HCT116 (cell line): ENCODE data around the gene EEF1AKMT4. TPM values are rescaled to one million over a fixed set of nuclear protein-coding genes. Genes with fewer than 3 reads are reported as not detected.
A peak's percentile ranks its signal among the peaks of the same experiment; 100 is the strongest.

Source experiments
- ATAC-seq: fragments of 200-7000 bp; cut with Tn5 transposase; 2 replicates; pipeline ENCODE4 v1.9.1; 2020; ENCODE audit warnings: mild to moderate bottlenecking, moderate library complexity
- BruUV-seq: library from RNA; stranded (reverse); fragments of 400-500 nt; replicated peaks from 2 replicates; lab custom pipeline; 2021; lab: Mats Ljungman, UMichigan
- CTCF ChIA-PET: fragments of 300-600 bp; sonication (Branson Sonifier 250); formaldehyde crosslinking; loops from one replicate; lab custom pipeline; 2021; ENCODE audit warnings: antibody characterized with exemption; lab: Charles Lee
- POLR2A ChIA-PET: fragments of 300-600, 350-600 bp; sonication (Branson Sonifier 250); formaldehyde crosslinking; loops from one replicate; lab custom pipeline; 2021; ENCODE audit warnings: antibody characterized with exemption; lab: Charles Lee
- RAD21 ChIA-PET, 2 experiments: fragments of 300-600 bp; sonication (Branson Sonifier 250); formaldehyde crosslinking; loops; one replicate each; lab custom pipeline; 2023; ENCODE audit warnings: low total read pairs in 2 of 2; ENCODE audit not compliant: uncharacterized antibody in 2 of 2, unreplicated experiment in 2 of 2, low non-redundant PET in 1 of 2; lab: Charles Lee
- DNase-seq: peaks from one replicate; pipeline ENCODE4 v3.0.0-alpha.2; 2010; ENCODE audit warnings: low read depth, low spot score
- H2AFZ ChIP-seq: fragments of 200-600 bp; shearing (Covaris generic), sonication (generic); 2 replicates; pipeline ENCODE4 v1.6.1; 2017; ENCODE audit warnings: low read depth, mixed run types, mixed read lengths, antibody characterized with exemption, low read length; ENCODE audit not compliant: poor library complexity, severe bottlenecking
- H3K27ac ChIP-seq: 2 replicates; pipeline ENCODE4 v1.5.1; 2012; ENCODE audit warnings: low read depth, low read length
- H3K27me3 ChIP-seq: fragments of 200-600 bp; sonication (generic); 2 replicates; pipeline ENCODE4 v1.6.1; 2016; ENCODE audit warnings: mixed run types, low read length, mixed read lengths; ENCODE audit not compliant: insufficient read depth
- H3K36me3 ChIP-seq, 2 experiments: fragments of 200-500 bp in 1 of 2; fragments of 200-600 bp in 1 of 2; sonication (Bioruptor generic) in 1 of 2; sonication (generic) in 1 of 2; 2 replicates each; pipeline versions ENCODE4 v1.5.1 to v1.6.1; 2014 to 2016; ENCODE audit warnings: low read length in 2 of 2, inconsistent platforms in 1 of 2, mixed read lengths in 1 of 2, mixed run types in 1 of 2; ENCODE audit not compliant: insufficient read depth in 2 of 2, control insufficient read depth in 1 of 2
- H3K4me1 ChIP-seq, 2 experiments: fragments of 200-600 bp in 1 of 2; sonication (generic) in 1 of 2; 2 replicates each; pipeline versions ENCODE4 v1.5.1 to v1.6.1; 2012 to 2017; ENCODE audit warnings: low read length in 2 of 2, inconsistent platforms in 1 of 2, mild to moderate bottlenecking in 1 of 2, mixed read lengths in 1 of 2, mixed run types in 1 of 2, moderate library complexity in 1 of 2; ENCODE audit not compliant: insufficient read depth in 2 of 2, control insufficient read depth in 1 of 2
- H3K4me2 ChIP-seq: fragments of 200-600 bp; sonication (generic); 2 replicates; pipeline ENCODE4 v1.6.1; 2017; ENCODE audit warnings: mixed run types, low read length, mixed read lengths
- H3K4me3 ChIP-seq, 2 experiments: fragments of 200-600 bp in 1 of 2; sonication (generic) in 1 of 2; replicated peaks in 1 of 2; 2 replicates each; pipeline ENCODE4 v1.5.1; 2011 to 2016; ENCODE audit warnings: low read length in 2 of 2, control low read depth in 1 of 2, low read depth in 1 of 2, mild to moderate bottlenecking in 1 of 2, mixed read lengths in 1 of 2, mixed run types in 1 of 2
- H3K79me2 ChIP-seq: fragments of 200-600 bp; sonication (generic); 2 replicates; pipeline ENCODE4 v1.6.1; 2017; ENCODE audit warnings: mild to moderate bottlenecking, mixed run types, low read length, moderate library complexity, mixed read lengths; ENCODE audit not compliant: insufficient read depth
- H3K9ac ChIP-seq: fragments of 200-600 bp; sonication (generic); 2 replicates; pipeline ENCODE4 v1.6.1; 2016; ENCODE audit warnings: low read length, mixed read lengths
- H3K9me2 ChIP-seq: fragments of 200-600 bp; sonication (generic), shearing (Covaris generic); 2 replicates; pipeline ENCODE4 v1.6.1; 2017; ENCODE audit warnings: mixed run types, mild to moderate bottlenecking, moderate library complexity; ENCODE audit not compliant: insufficient read depth
- H3K9me3 ChIP-seq, 2 experiments: fragments of 200-500 bp in 1 of 2; fragments of 200-600 bp in 1 of 2; sonication (Bioruptor generic) in 1 of 2; sonication (generic) in 1 of 2; 2 replicates each; pipeline ENCODE4 v1.6.1; 2014 to 2017; ENCODE audit warnings: low read length in 2 of 2, mixed read lengths in 2 of 2, inconsistent platforms in 1 of 2, low read depth in 1 of 2, mild to moderate bottlenecking in 1 of 2, mixed run types in 1 of 2, moderate library complexity in 1 of 2; ENCODE audit not compliant: control insufficient read depth in 1 of 2, insufficient read depth in 1 of 2
- H4K20me1 ChIP-seq: fragments of 200-600 bp; sonication (generic), shearing (Covaris generic); 2 replicates; pipeline ENCODE4 v1.6.1; 2017; ENCODE audit warnings: mixed run types, mild to moderate bottlenecking, moderate library complexity; ENCODE audit not compliant: insufficient read depth
- CEBPB ChIP-seq: IDR thresholded peaks from 2 replicates; pipeline ENCODE4 v1.6.1; 2012; ENCODE audit warnings: low read depth
- EGR1 ChIP-seq: IDR thresholded peaks from 2 replicates; pipeline ENCODE4 v1.6.1; 2012; ENCODE audit warnings: low read depth
- MAX ChIP-seq: IDR thresholded peaks from 2 replicates; pipeline ENCODE4 v1.6.1; 2012
- ZBTB33 ChIP-seq: IDR thresholded peaks from 2 replicates; pipeline ENCODE4 v1.6.1; 2011; ENCODE audit warnings: mild to moderate bottlenecking, low read length, moderate library complexity; ENCODE audit not compliant: insufficient replicate concordance; ENCODE audit errors: extremely low read depth
- ZNF274 ChIP-seq: fragments of 200-500 bp; sonication (Bioruptor generic); IDR thresholded peaks from 2 replicates; pipeline ENCODE4 v1.6.1; 2014; ENCODE audit warnings: mild to moderate bottlenecking, low read depth, low read length, inconsistent platforms
- intact Hi-C: fragments of 100-400 bp; cut with micrococcal nuclease; formaldehyde crosslinking; loops from 2 replicates; pipeline ENCODE4 v1.10.0; 2022
- total RNA-seq: library from RNA; stranded (reverse); gene quantifications from one replicate; pipeline ENCODE4 v1.2.1, GENCODE V29; 2021; ENCODE audit not compliant: unreplicated experiment

Gene EEF1AKMT4
- total RNA-seq, 1 experiment from 2014 or later: 10.5 TPM

GRCh38 chr3:184261270-184261853 lies 11.9 kb downstream of the EEF1AKMT4 start, which contains the start of gene CAMK2N2:
CAMK2N2 (minus strand) TSS chr3:184261553; CDS start chr3:184261285, 268 bp downstream.
- H3K79me2 ChIP-seq: no peaks in the 10 kb centered on the region
- no peaks in the 10 kb centered on the region for H3K9me3 ChIP-seq
- H3K27ac ChIP-seq: peak within 1 kb of the TSS; percentile 46; the same call in 1 of the 2 replicates
- no TSS peak for BruUV-seq
- peak within 1 kb of the TSS; percentile 92 for H3K4me2 ChIP-seq
- H4K20me1 ChIP-seq: no peaks in the 10 kb centered on the region
- H3K4me3 ChIP-seq: peak within 1 kb of the TSS; percentile 50 to 63
- ChIA-PET POLR2A (interaction anchor here (0.6 kb wide), 1 partner anchor 86 kb away, joined by 3 read pairs; no protein-coding TSS in a partner anchor), CTCF (interaction anchor here (0.7 to 1.4 kb wide), 4 partner anchors 10 to 376 kb away, joined by 3 to 7 read pairs (median 4); partner anchors contain the start of gene PARL), RAD21 (interaction anchor here in 1 of 2 experiments (0.5 kb wide), 1 partner anchor 116 kb away, joined by 4 read pairs; no protein-coding TSS in a partner anchor)
- peak within 1 kb of the TSS; percentile 54 for H2AFZ ChIP-seq
- intact Hi-C loops: no loop called here
- ATAC-seq (peak; percentile 92), DNase-seq (no peak)
- no peaks in the 10 kb centered on the region for H3K27me3 ChIP-seq
- TF ChIP-seq EGR1: 0 out of 2 replicates have a peak, but pooled peaks have one; percentile 17
- peak; percentile 74 for TF ChIP-seq MAX
- no peak for TF ChIP-seq ZNF274
- no peak for TF ChIP-seq CEBPB
- no peak for TF ChIP-seq ZBTB33
- H3K4me1 ChIP-seq: peaks cover 3 to 24% of the 10 kb centered on the region in 2 experiments; a peak in 3 of 4 replicates
- no peaks in the 10 kb centered on the region for H3K9me2 ChIP-seq
- H3K36me3 ChIP-seq: no peaks in the 10 kb centered on the region; a peak in 1 of 4 replicates
- H3K9ac ChIP-seq: peak within 1 kb of the TSS; percentile 62
